Measurements from ENCODE around the gene CHP1. TPM values are rescaled to one million over a fixed set of nuclear protein-coding genes. Genes with fewer than 3 reads are reported as not detected.
"Not testable (repeated sequence)": the region's sequence is repeated elsewhere in the genome, so short reads cannot be mapped to it uniquely, and the experiment has no call there.

The CHP1 gene
- total RNA-seq, 1 experiment from 2014 or later, result 97.7 TPM

DNA sequence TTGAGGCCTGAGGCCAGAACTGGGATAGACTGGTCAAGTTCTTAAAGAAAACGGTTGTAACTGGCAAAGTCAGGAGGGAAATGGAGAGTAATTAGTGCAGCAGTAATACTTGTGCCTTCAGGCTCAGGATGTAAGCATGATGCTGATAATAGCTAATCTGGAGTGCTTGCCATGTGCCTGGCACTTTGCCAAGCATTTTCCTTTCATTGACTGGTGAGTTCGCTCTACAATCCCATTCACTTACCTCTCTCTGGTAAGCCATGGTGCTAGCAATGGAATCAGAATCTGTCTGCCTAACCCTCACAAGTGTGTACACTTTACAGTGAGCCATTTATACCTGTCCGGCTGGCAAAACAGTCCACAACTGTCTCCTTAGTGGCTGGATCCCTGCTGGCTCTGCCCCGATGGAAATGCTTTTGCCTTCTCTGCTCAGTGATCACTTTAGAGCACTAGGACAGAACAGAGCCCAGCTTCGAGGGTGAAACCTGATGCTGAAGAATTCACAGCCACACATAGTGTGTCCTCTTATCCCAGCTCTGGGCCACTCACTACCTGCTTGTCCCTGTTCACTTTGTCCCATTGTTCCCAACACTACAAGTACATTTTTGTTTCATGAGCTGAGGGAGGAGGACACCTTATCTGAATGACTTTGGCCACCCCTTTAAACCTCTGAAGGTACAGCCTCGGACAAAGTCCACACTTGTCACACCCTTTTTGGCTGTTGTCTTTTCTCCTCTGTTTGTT is 10.3 kb downstream of the CHP1 start:
- H2BK12ac ChIP-seq (ENCODE audit: insufficient read length, low read depth, low read length), result no peak overlapping the region
- H3K4me3 Mint-ChIP-seq, result no peak overlapping the region

DNA sequence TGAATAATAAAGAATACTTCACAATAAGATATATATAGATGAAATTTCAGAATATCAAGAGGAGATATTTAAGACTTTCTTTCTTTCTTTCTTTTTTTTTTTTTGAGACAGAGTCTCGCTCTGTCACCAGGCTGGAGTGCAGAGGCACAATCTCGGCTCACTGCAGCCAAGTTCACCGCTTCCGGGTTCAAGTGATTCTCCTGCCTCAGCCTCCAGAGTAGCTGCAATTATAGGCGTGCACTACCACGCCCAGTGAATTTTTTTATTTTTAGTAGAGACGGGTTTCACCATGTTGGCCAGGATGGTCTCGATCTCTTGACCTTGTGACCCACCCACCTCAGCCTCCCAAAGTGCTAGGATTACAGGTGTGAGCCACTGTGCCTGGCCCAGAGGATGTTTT is 19.7 kb downstream of the CHP1 start:
- not testable (repeated sequence) for H3K9ac ChIP-seq (ENCODE audit: extremely low read depth, insufficient read length, low read length); H3K79me2 ChIP-seq (ENCODE audit: insufficient read depth, low read length); DNase-seq; H3K4me1 ChIP-seq (ENCODE audit: insufficient read depth, low read length); H4K8ac ChIP-seq (replicated peaks; ENCODE audit: insufficient read length, low read depth, low read length); H4K91ac ChIP-seq (ENCODE audit: insufficient read length, low read depth, low read length); H2AK5ac ChIP-seq (ENCODE audit: insufficient read length, low read length); H4K20me1 ChIP-seq (ENCODE audit: control insufficient read depth, insufficient read depth, insufficient read length); H3K27me3 Mint-ChIP-seq (ENCODE audit: low read depth); H3K14ac ChIP-seq (ENCODE audit: insufficient read depth, low read length); H3K18ac ChIP-seq (ENCODE audit: insufficient read length, low read depth, low read length); H3K23me2 ChIP-seq (ENCODE audit: insufficient read length, low read depth, low read length, poor library complexity, severe bottlenecking); H3K4me3 Mint-ChIP-seq; H3K27ac Mint-ChIP-seq; H3K27me3 ChIP-seq (ENCODE audit: insufficient read depth, low read length); H3K79me1 ChIP-seq (ENCODE audit: insufficient read depth, low read depth, low read length, poor library complexity, severe bottlenecking); H2BK5ac ChIP-seq (ENCODE audit: insufficient read length, low read length); H2BK15ac ChIP-seq (ENCODE audit: low read depth, low read length); H3K56ac ChIP-seq (ENCODE audit: insufficient read length, low read depth, low read length); H3K4me1 Mint-ChIP-seq; H2BK12ac ChIP-seq (ENCODE audit: insufficient read length, low read depth, low read length); H3K4me2 ChIP-seq (ENCODE audit: insufficient read depth, insufficient read length, low read length); H3K4ac ChIP-seq (ENCODE audit: low read depth, low read length); H4K5ac ChIP-seq (ENCODE audit: insufficient read length, low read depth, low read length); H3K27ac ChIP-seq (ENCODE audit: insufficient read length, low read depth, low read length); H3K23ac ChIP-seq (ENCODE audit: insufficient read length, low read depth, low read length); H3K9me3 Mint-ChIP-seq; H2BK20ac ChIP-seq (ENCODE audit: low read depth, low read length, poor library complexity, severe bottlenecking); H2BK120ac ChIP-seq (ENCODE audit: low read depth, low read length, poor library complexity, severe bottlenecking); H3K9me3 ChIP-seq (ENCODE audit: control insufficient read depth, low read depth, low read length); H2AFZ ChIP-seq (ENCODE audit: low read length); H3T11ph ChIP-seq (ENCODE audit: low read length)
- no CpG with 5 or more reads among the region's 8 CpGs for WGBS (ENCODE audit: extremely low coverage, insufficient read length, low lambda C conversion rate)
- H3K36me3 Mint-ChIP-seq (ENCODE audit: insufficient read depth in 1 of 3, low read depth in 3 of 3), result peaks cover 3 to 33% (median 30%) of the 10 kb centered on the region in 3 experiments; a peak in 6 of 7 replicates

More for the DNA sequence above, 10.3 kb downstream of the CHP1 start:
- Mint-ChIP-seq H3K9me3 (no peaks in the 10 kb centered on the region), H3K27me3 (ENCODE audit: low read depth) (no peaks in the 10 kb centered on the region), H3K27ac (peak overlapping the region in 1 of 3 experiments; percentile 49; a peak in 2 of 7 replicates), H3K36me3 (ENCODE audit: insufficient read depth in 1 of 3, low read depth in 3 of 3) (peaks cover 0 to 26% (median 11%) of the 10 kb centered on the region in 3 experiments; a peak in 6 of 7 replicates), H3K4me1 (no peaks in the 10 kb centered on the region)
- H3K4me2 ChIP-seq (ENCODE audit: insufficient read depth, insufficient read length, low read length), result no peak overlapping the region
- no peaks in the 10 kb centered on the region for H3K4me1 ChIP-seq (ENCODE audit: insufficient read depth, low read length)
- H3K14ac ChIP-seq (ENCODE audit: insufficient read depth, low read length), result no peak overlapping the region
- H3K4ac ChIP-seq (ENCODE audit: low read depth, low read length), result no peak overlapping the region
- H3T11ph ChIP-seq (ENCODE audit: low read length), result no peak overlapping the region
- H3K79me1 ChIP-seq (ENCODE audit: insufficient read depth, low read depth, low read length, poor library complexity, severe bottlenecking), result no peaks in the 10 kb centered on the region
- H2BK15ac ChIP-seq (ENCODE audit: low read depth, low read length), result no peak overlapping the region
- no peaks in the 10 kb centered on the region for H3K23me2 ChIP-seq (ENCODE audit: insufficient read length, low read depth, low read length, poor library complexity, severe bottlenecking)
- no peak overlapping the region for H2BK20ac ChIP-seq (ENCODE audit: low read depth, low read length, poor library complexity, severe bottlenecking)
- H2AFZ ChIP-seq (ENCODE audit: low read length), result no peak overlapping the region
- TF ChIP-seq, protein P1, sequence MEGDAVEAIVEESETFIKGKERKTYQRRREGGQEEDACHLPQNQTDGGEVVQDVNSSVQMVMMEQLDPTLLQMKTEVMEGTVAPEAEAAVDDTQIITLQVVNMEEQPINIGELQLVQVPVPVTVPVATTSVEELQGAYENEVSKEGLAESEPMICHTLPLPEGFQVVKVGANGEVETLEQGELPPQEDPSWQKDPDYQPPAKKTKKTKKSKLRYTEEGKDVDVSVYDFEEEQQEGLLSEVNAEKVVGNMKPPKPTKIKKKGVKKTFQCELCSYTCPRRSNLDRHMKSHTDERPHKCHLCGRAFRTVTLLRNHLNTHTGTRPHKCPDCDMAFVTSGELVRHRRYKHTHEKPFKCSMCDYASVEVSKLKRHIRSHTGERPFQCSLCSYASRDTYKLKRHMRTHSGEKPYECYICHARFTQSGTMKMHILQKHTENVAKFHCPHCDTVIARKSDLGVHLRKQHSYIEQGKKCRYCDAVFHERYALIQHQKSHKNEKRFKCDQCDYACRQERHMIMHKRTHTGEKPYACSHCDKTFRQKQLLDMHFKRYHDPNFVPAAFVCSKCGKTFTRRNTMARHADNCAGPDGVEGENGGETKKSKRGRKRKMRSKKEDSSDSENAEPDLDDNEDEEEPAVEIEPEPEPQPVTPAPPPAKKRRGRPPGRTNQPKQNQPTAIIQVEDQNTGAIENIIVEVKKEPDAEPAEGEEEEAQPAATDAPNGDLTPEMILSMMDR (conservative IDR thresholded peaks at IDR 0.05), result no peak
- no peak overlapping the region for H2AK5ac ChIP-seq (ENCODE audit: insufficient read length, low read length)
- no peak overlapping the region for H4K5ac ChIP-seq (ENCODE audit: insufficient read length, low read depth, low read length)
- no peak overlapping the region for H3K23ac ChIP-seq (ENCODE audit: insufficient read length, low read depth, low read length)
- H2BK5ac ChIP-seq (ENCODE audit: insufficient read length, low read length), result no peak overlapping the region
- no peak overlapping the region for H2BK120ac ChIP-seq (ENCODE audit: low read depth, low read length, poor library complexity, severe bottlenecking)
- H3K9ac ChIP-seq (ENCODE audit: extremely low read depth, insufficient read length, low read length), result no peak overlapping the region
- H3K9me3 ChIP-seq (ENCODE audit: control insufficient read depth, low read depth, low read length), result no peaks in the 10 kb centered on the region
- no peak overlapping the region for H4K91ac ChIP-seq (ENCODE audit: insufficient read length, low read depth, low read length)
- no peak overlapping the region for H3K18ac ChIP-seq (ENCODE audit: insufficient read length, low read depth, low read length)
- no peak for DNase-seq
- no peaks in the 10 kb centered on the region for H3K79me2 ChIP-seq (ENCODE audit: insufficient read depth, low read length)
- H3K56ac ChIP-seq (ENCODE audit: insufficient read length, low read depth, low read length), result no peak overlapping the region
- WGBS (ENCODE audit: extremely low coverage, insufficient read length, low lambda C conversion rate), result no CpG with 5 or more reads among the region's 6 CpGs
- H4K20me1 ChIP-seq (ENCODE audit: control insufficient read depth, insufficient read depth, insufficient read length), result no peaks in the 10 kb centered on the region
- H3K27ac ChIP-seq (ENCODE audit: insufficient read length, low read depth, low read length), result no peak overlapping the region
- H4K8ac ChIP-seq (replicated peaks; ENCODE audit: insufficient read length, low read depth, low read length), result no peak overlapping the region
- H3K27me3 ChIP-seq (ENCODE audit: insufficient read depth, low read length), result no peaks in the 10 kb centered on the region
